ENCODE results near the gene PCID2.

The PCID2 gene

DNA sequence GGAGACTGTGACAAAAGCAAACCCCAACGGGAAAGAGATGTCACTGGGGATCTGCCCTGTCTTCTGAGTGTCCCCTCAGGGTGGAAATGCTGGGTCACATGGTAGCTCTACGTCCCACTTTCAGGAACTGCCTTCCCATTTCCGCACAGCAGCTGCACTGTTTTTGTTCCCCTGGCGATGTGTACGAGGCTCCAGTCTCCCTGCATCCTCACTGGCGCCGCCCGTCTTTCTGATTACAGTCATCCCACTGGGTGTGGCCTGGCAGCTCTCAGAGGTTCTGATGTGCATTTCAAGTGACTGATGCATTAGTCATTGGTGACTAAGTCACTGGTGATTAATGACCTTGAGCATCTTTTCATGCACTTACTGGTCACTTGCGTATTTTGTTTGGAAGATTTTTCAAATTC, 21.2 kb downstream of the PCID2 start:
- DNase-seq (ENCODE audit: low read depth, low spot score) = peak; percentile 92

DNA sequence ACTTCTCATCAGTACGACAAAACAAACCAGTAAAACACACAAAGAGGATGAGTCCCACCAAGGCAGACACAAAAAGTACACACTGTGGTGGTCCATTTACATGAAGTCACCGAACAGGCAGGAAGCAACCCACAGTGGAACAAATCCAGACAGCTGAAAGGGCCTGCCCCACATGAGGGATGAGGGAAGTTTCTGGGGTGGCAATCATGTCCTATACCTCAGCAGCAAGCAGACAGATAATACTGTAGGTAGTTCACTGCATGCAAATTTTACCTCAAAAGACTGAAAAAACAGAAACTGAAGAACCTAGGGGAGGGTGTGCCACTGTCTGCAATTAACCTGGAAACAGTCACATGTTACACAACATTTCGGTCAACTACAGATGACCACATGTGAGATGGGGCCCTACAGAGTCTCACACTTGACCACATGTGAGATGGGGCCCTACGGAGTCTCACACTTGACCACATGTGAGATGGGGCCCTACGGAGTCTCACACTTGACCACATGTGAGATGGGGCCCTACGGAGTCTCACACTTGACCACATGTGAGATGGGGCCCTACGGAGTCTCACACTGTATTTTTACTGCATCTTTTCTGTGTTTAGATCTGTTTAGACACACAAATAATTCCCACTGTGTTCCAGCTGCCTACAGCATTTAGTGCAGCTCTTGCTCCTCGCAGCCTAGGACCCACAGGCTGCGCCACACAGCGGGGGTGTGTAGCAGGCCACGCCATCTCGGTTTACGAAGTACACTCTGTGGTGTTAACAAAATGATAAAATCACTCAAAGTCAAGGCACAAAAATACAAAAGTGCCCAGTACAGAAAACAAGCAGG, 22.2 kb downstream of the PCID2 start:
- no peak for DNase-seq (ENCODE audit: low read depth, low spot score)

DNA sequence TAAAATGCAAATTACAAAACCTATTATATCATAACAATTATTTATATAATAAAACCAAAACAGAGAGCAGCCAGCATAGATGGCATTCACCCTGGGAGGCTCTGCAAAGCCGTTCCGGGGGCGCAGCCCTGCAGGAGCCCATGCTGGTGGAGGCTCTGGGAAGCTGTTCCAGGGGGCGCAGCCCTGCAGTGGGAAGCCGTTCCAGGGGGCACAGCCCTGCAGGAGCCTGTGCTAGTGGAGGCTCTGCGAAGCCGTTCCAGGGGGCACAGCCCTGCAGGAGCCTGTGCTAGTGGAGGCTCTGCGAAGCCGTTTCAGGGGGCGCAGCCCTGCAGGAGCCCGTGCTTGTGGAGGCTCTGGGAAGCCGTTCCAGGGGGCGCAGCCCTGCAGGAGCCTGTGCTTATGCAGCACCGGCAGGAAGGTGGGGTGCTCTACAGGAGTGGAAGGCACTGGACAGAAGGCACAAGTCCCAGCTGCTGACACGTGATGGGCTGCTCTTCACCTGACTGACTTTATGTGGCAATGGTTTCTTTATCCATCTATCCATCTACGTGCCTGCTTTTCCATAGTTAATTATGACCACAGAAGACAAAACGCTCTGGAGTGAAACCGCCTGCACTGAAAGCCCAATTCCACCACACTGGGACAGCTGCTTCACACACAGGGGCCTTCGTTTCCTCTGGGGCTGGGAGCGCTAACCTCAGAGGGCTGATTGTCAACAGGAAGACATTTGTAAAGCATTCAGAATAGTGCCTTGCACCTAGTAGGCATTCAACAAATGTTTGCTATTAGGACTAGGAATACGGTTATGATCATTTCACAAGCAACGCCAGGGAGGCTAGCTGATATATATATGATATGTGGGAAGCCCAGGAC, 23.7 kb downstream of the PCID2 start:
- DNase-seq (ENCODE audit: low read depth, low spot score) = no peak

DNA sequence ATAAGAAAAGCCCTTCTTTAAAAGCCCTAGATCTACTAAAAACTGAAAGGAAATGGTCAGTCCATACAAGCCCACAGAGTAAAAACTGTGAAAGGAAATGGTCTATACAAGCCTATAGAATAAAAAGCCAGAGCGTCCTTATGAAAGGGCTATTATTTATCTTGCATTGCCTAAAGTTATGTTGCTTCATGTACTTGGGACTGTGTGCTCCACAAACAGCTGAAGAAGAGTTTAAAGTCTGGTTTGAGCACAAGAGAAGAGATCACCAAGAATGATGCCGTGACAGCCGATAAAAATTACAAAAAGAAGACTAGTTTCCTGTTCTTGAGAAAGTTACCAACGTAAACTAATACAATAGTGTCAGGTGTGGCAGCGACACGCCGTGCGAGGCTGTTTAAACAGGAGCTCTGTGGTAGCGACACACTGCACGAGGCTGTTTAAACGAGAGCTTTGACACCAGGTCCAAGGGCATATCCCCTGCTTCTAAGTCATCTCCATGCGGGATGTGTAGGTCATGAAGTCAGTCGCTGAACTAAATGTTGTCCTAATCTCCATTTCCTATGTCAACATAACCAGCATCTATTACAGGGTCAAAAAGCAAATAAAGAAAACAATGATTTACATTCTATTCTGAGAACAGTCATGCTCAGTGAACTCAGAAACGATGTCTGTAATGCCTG, 24.9 kb downstream of the PCID2 start:
- DNase-seq (ENCODE audit: low read depth, low spot score) = peak; percentile 62

DNA sequence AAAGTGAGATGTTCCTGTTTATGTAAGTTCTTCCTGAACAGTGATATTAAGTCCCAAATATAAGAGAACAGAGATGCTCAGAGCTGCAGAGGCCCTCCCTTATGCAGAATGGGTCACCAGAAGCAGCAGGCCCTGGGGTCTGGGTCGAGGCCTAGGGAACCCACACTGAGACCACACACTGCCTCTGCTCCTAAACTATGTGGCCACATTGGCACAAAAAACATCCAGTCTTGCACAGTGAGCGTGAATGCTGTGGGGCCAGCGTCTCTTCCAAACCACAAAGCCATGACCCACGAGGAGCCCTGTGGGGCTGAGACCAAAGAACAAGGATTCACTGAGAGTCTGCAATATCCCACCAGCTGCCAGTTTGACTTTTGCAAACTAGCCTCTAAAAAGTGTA, 26.4 kb downstream of the PCID2 start:
- peak; percentile 90 for DNase-seq (ENCODE audit: low read depth, low spot score)

DNA sequence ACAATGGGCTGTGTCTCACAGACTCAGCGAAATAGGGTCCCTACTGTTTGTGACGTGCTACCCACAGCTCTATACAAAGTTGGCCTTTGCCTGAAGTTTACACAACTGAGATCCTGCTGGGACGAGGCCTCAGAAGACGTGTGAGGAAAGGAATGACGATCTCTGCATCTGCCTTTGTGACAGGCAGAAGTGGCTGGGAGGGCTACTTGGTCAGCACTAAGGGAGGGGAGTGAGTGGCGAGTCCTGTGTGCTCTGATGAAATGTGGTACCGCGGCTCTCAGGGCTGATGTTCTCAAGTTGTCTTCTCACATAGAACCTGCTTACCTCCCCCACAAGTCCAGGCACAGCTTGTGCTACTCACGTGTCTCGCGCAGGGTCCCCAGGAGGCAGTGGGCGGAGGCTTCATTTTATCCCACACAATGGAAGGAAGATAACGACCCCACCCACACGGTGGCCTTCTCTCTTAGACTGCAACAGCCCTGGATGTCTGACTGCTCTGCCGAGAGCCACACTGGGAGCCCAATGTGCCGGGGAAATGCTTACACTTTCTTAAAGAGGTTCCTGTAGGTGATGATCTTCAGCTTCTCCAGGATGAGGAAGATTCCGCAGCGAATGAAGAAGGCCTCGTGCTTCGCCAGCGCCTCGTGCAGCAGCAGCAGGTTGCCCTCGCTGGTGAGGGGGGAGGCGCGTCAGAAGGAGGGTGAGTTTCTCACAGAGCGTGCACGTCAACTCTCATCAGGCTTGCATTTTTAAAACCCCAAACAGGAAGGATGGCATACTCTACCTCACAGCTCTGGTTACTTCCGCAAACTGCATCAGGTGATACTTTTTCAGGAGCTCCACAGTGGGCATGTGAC, 28.9 kb downstream of the PCID2 start:
- peak; percentile 85 for DNase-seq (ENCODE audit: low read depth, low spot score)

DNA sequence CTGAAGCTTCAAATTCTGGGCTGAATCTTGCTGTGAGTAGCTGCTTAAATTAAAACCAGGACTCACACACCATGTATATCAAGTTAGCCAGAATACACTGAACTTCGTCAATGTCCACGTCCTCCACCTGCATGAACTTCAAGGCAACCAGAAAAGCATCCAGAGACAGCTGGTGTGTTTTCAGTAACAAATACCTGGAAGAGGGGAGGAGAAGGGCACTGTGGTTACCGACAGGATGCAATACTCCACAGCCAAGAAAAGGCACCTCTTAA, 29.6 kb downstream of the PCID2 start:
- DNase-seq (ENCODE audit: low read depth, low spot score) = no peak

DNA sequence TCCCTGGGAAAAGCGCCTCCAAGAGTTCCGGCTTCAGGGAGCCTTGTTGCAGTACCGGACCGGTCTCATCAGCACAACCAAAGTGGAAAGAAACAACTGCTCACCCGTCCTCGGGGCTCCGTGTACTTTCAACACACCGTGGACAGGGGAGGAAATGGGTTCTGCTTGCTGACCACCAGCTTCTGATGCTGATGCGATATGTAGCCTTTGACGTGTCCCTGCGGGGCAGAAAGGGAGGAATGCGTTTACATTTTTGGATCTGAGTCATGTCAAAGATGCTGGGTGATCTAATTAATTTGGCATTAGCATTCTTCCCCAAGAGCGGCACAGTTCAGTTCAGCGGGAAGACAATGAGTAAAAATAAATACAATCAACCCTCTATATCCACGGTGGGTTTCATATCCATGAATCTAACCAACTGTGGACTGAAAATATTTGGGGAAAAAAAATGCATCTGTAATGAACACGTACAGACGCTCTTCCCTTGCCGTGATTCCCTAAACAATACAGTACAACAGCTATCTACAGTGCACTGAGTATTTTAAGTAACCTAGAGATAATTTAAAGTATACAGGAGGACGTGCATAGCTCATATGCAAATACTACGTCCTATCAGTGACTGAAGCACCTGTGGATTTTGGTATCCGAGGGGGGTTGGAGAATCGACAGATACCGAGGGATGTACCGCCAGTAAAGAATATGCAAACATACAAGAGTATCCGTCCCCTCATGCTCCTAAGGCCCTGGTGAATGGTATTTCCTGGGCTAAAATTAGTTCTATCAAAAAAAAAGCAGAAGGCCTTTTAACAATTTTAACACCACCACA, 30.2 kb downstream of the PCID2 start:
- no peak for DNase-seq (ENCODE audit: low read depth, low spot score)

DNA sequence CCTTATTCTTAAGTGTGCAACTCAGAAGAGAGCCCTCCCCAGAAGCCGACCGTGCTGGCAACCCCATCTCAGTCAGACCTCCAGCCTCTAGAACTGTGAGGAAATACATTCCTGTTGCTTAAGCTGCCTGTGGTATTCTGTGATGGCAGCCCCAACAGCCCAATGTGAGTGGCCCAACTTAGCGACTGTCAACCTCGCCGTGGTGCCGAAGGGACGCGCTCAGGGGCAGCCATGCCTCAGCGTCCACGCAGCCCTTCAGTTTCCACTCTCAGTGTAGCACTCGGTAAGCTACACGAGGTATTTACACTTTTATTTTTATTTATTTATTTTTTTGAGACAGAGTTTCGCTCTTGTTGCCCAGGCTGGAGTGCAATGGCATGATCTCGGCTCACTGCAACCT, 31.6 kb downstream of the PCID2 start:
- no peak for DNase-seq (ENCODE audit: low read depth, low spot score)

DNA sequence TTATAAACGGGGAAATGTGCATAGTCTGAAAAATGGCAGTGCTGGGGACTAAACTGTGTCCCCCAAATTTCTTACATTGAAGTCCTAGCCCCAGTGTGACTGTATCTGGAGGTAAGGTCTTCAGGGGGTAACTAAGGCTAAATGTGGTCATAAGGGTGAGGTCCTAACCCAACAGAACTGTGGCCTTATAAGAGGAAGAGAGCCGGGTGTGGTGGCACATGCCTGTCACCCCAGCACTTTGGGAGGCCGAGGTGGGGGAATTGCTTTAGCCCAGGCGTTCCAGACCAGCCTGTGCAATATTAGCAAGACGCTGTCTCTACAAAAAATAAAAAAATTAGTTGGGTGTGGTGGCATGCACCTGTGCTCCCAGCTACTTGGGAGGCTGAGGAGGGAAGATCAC, 32.2 kb downstream of the PCID2 start:
- DNase-seq (ENCODE audit: low read depth, low spot score) = no peak

DNA sequence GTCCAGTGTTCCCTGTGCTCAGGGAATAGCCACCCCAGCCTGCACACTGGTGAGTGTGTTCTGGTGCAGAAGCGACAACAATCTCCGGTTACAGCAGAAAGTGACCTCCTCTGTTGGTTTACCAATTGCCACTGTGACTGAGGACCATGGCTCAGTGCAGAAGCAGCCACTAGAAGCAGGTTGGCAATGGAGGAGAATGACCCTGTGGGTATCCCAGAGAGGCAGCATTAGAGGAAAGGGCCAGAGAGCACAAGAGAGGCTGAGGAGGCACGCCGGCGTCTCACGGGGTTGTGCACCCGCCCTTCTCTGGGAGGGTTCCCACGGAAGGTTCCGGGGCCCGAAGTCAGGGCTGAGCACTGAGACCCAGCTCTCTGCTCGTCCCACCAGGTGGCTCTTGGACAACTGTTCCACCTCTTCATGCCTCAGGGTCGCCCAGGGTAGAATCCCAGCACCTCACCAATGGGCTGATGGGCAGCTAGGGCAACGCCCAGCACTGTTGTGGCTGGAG, 36.0 kb downstream of the PCID2 start:
- DNase-seq (ENCODE audit: low read depth, low spot score) = no peak

DNA sequence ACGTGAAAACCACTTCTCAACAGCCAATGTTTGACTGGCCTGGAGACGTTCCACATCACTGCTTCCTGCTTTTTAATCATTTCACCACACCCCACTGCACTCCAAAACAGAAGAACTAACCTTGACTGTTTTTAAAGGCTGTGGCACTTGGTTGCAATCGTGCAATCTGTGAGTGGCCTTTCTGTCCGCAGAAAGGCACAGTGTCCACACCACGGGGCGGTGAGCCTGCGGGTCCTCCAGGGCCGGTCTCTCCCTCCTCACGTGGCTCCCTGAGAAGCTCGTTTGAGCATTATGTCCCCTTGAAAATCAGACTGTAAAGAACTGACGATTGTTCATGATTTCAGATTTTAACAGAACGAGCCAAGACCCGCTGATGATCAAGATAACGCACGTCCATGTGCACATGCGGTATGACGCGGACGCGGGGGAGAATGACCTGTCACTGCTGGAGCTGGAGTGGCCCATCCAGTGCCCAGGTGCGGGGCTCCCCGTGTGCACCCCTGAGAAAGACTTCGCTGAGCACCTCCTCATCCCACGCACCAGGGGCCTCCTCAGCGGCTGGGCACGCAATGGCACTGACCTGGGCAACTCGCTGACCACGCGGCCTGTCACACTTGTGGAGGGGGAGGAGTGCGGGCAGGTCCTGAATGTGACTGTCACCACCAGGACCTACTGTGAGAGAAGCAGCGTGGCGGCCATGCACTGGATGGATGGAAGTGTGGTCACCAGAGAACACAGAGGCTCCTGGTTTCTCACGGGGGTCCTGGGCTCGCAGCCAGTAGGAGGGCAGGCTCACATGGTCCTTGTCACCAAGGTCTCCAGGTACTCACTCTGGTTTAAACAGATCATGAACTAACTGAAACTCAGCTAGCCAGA, 37.0 kb downstream of the PCID2 start:
- DNase-seq (ENCODE audit: low read depth, low spot score) = no peak

DNA sequence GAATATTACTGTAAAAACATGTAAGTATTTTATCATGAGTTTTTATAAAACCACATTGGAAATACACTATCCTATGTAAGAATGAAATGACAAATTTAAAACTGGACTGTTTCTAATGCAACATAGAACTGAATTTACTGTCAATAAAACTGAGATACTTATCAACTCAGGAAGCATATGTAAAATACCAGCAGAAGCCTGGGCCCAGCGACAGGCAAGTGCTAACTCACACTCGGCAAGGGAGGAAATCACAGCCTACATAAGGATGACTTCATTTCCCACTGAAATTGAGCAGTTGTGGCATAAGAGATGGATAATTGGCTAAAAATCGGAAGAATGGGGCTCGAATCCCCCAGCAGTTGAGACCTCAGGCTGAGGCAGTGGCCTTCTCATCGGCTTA, 38.0 kb downstream of the PCID2 start:
- no peak for DNase-seq (ENCODE audit: low read depth, low spot score)

DNA sequence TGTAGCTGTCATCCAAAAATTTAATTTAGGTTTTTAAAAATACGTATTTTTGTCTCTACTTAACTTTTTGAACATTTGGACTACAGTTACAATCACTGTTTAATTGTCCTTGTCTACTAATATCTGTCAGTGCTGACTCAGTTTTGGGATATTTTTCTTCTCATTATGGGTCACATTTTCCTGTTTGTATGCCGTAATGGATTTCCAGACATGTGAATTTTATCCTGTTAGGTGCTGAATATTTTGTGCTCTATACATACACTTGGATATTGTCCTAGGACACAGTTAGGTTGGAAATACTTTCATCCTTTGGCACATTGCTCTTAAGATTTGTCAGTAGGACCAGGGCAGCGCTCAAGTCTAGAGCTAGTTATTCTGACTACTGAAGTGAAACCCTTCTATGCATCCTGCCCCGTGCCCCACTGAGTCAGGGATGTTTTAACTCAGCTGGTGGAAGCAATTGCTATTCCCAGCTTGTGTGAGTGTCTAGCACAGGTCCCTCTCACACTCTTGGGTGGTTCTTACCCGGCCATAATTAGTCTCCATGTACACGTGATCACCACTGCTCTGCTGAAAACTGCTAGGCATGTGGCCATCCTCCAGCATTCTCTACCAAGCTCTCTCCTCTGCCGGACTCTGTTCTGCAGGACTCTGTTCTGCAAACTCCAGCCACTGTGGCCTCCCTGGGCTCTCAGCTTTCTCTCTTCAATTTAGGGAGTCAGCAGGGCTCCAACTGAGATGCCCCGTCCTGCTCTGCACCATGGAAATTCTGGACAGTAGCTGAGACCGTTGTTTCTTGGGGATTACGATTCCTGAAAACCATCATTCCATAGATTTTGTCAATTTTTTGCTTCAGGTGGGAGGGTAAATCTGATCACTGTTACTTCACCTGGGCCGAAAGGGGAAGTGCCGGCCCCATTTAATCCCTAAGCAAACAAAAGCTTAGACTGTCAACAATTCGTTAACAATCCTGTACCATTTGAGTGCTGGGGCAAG, 38.9 kb downstream of the PCID2 start:
- no peak for DNase-seq (ENCODE audit: low read depth, low spot score)

DNA sequence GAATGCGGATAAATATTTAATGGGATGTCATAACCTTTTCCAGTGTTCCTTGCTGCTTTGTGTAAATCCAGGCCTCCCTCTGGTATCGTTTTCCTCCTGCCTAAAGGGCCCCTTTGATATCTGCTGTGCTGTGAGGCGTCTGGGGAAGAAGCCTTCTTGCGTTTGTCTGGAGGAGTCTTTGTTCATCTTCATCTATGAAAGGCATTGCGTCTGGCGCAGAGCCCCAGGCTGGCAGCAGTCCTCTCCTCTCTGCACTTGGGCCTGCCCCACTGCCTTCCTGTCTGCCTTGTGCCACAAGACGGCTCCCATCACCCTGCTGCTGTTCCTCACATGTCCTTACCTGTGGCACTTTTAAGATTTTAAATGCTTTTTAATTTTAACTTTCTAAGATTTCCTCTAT, 40.3 kb downstream of the PCID2 start:
- DNase-seq (ENCODE audit: low read depth, low spot score) = no peak

DNA sequence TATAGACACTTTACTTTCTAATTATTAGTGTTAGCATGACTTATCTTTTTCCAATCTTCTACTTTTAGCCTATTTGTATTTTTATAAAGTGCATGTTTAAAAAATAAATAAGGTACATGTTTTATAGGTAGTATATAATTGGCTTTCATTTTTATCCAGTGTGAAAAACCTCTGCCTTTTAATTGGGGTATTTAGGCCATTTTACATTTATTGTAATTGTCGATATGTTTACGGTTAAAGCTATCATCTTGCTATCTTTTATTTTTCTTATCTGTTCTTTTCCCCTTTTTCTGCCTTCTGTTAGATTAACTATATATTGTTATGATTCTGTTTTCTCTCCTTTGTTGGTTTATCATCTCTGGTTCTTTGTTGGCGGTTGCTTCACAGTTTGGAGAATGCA, 40.9 kb downstream of the PCID2 start:
- DNase-seq (ENCODE audit: low read depth, low spot score) = no peak

DNA sequence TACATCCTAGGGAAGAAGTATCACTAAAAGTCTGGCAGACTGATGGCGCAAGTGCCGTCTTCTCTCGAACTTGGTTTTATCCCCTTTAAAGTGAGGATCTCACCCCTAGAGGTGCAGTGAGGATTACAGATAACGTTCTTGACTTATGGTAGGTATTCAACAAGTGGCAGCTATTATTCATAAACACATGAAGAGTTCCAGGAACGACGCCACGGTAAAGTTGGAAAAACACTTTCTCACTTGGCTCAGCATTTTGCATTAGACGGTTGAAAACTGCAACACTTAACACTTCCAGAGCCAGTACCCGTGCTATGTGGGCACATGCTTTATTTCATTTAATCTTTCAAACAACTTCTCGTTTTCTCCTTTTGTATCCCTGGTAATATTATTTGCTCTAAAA, 41.3 kb downstream of the PCID2 start:
- no peak for DNase-seq (ENCODE audit: low read depth, low spot score)

DNA sequence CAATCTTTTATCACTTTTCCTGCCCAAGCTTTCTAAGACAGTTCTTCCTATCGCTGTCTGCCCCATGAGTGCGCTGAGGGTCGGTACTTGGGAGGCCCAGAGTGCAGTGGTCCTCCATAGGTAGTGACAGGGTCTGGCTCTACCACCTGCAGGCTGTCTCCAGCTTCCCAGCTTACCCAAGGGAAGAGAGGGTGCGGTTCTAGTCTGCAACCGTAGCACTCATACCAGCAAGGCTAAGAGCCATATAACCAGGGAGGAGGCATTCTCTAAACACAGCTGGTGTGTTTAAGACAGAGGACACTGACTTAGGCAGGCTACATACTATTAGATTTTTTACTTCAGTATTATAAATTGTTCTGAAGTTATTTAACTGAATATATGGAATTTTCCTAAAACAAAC, 41.8 kb downstream of the PCID2 start:
- no peak for DNase-seq (ENCODE audit: low read depth, low spot score)

Data from smooth muscle cell of the brain vasculature (primary cell).